Panc1 (cell line): ENCODE measurements around the gene CNST.

Source experiments
- CTCF ChIP-seq: fragments of 450-650 bp; IDR thresholded peaks from 2 replicates; pipeline ENCODE4 v1.5.1; 2017; ENCODE audit warnings: mild to moderate bottlenecking
- POLR2AphosphoS5 ChIP-seq: IDR thresholded peaks from 2 replicates; pipeline ENCODE4 v1.6.1; 2012; ENCODE audit warnings: mild to moderate bottlenecking, low read depth, low read length, moderate library complexity
- SIN3A ChIP-seq: IDR thresholded peaks from 2 replicates; pipeline ENCODE4 v1.6.1; 2012; ENCODE audit warnings: low read depth, mild to moderate bottlenecking, low read length, moderate library complexity, borderline replicate concordance; ENCODE audit not compliant: insufficient read depth
- TCF7L2 ChIP-seq: IDR thresholded peaks from 2 replicates; pipeline ENCODE4 v1.6.1; 2011; ENCODE audit warnings: mild to moderate bottlenecking, low read depth, low read length, inconsistent platforms

- TF ChIP-seq CTCF, result no peak; the same call in 1 of the 2 replicates
- TF ChIP-seq POLR2AphosphoS5, result no peak
- TF ChIP-seq TCF7L2, result no peak
- TF ChIP-seq SIN3A, result no peak
Measured at GRCh38 chr1:246528933-246529731, 37.1 kb upstream of the CNST start.
